ENCODE measurements around the gene NR1D1. TPM values are rescaled to one million over a fixed set of nuclear protein-coding genes. Genes with fewer than 3 reads are reported as not detected.

Gene NR1D1
- total and polyA plus RNA-seq, 2 of the 8 experiments (the other 6 are each of a cell fraction or from before 2014, with no cell fraction given), result 1.5 to 4.6 TPM

DNA sequence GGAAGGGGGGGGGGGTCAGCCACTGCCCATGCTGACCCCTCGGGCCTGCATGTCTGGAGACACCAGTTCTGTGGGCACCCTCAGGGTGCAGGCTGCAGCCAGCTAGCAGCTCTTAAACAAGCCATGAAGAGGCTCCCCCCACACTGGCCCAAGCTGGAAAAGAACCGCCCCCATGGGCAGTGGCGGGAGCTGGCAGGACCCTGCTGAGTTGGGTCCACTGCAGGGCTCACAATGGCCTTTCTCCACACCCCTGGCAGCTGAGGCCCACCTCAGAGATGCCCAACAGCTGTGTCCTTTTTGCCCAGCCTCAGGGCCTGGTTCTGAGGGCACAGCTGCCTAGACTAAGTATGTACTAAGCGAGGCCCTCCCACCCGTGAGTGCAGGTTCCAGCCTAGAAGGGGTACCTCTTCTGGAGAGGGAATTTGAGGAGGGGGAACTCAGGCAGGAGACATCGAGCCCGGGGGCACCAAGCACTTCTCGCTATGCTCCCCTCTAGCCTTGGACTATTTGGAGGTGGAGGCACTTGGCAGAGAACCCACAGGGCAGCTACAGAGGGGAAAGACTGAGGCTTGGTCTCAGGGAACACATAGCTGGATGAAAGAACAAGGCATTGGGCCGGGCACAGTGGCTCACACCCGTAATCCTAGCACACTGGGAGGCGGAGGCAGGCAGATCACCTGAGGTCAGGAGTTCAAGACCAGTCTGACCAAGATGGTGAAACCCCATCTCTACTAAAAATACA, 34.4 kb downstream of the NR1D1 start:
- no peak overlapping the region for H2BK20ac ChIP-seq (ENCODE audit: low read length)
- no peak overlapping the region for H2BK12ac ChIP-seq (ENCODE audit: low read depth, low read length)
- peak overlapping the region in 1 of 4 experiments; percentile 18; a peak in 2 of 8 replicates for H3K4me3 ChIP-seq (ENCODE audit: extremely low read depth in 1 of 4, insufficient read depth in 2 of 4, low read depth in 3 of 4, low read length in 4 of 4)
- no peak overlapping the region for H3K23ac ChIP-seq (ENCODE audit: insufficient read length)
- H3K4ac ChIP-seq (replicated peaks; ENCODE audit: insufficient read length, low read depth, low read length), result no peak overlapping the region
- no peak overlapping the region for H4K8ac ChIP-seq (ENCODE audit: extremely low read depth, insufficient read depth, low read length)
- H3K9me3 ChIP-seq (ENCODE audit: insufficient read depth in 2 of 2, low read depth in 1 of 2, low read length in 1 of 2), result no peaks in the 10 kb centered on the region
- WGBS, 2 experiments (ENCODE audit: extremely low coverage in 1 of 2, insufficient coverage in 1 of 2, insufficient read length in 1 of 2, insufficient replicate concordance in 2 of 2, low coverage in 1 of 2, low lambda C conversion rate in 2 of 2, missing lambda C conversion rate in 1 of 2), result 70% methylated on average over 10 of the region's 11 CpGs; no CpG with 5 or more reads in 1 of the 2 experiments
- H3K36me3 ChIP-seq (ENCODE audit: control insufficient read depth in 2 of 4, insufficient read depth in 4 of 4, low read length in 3 of 4), result no peaks in the 10 kb centered on the region
- no peak for DNase-seq (ENCODE audit: low read depth in 1 of 2, low spot score in 2 of 2)
- H3K4me1 ChIP-seq (replicated peaks in 1 of 4; ENCODE audit: control insufficient read depth in 3 of 4, insufficient read depth in 4 of 4, low read length in 3 of 4), result peaks cover 30 to 72% (median 51%) of the 10 kb centered on the region in 4 experiments
- H2BK120ac ChIP-seq (replicated peaks; ENCODE audit: low read depth, low read length), result no peak overlapping the region
- H4K20me1 ChIP-seq (replicated peaks in 1 of 2; ENCODE audit: control insufficient read depth in 1 of 2, insufficient read depth in 2 of 2, low read length in 2 of 2), result peaks cover 0 to 9% of the 10 kb centered on the region in 2 experiments
- H3K23me2 ChIP-seq (ENCODE audit: low read depth, low read length), result peaks cover 10% of the 10 kb centered on the region
- peak overlapping the region; percentile 52 for H4K91ac ChIP-seq (replicated peaks; ENCODE audit: insufficient read length, low read length)
- peak overlapping the region; percentile 13 for H3K56ac ChIP-seq (replicated peaks; ENCODE audit: insufficient read length, low read depth, low read length)
- FAIRE-seq, result no peak
- H3K14ac ChIP-seq (ENCODE audit: insufficient read length), result no peak overlapping the region
- H3K27me3 ChIP-seq (replicated peaks in 1 of 4; ENCODE audit: control insufficient read depth in 3 of 4, extremely low read depth in 1 of 4, insufficient read depth in 3 of 4, low read length in 3 of 4), result peaks cover 0 to 15% (median 10%) of the 10 kb centered on the region in 4 experiments; a peak in 6 of 7 replicates
- H3K18ac ChIP-seq (ENCODE audit: extremely low read depth, low read length), result no peak overlapping the region; the same call in 1 of the 2 replicates
- H3K79me2 ChIP-seq (ENCODE audit: control insufficient read depth in 1 of 2, insufficient read depth in 2 of 2, low read length in 2 of 2), result no peaks in the 10 kb centered on the region
- ChIA-PET POLR2A (ENCODE audit: partially characterized antibody) (interaction anchor here (0.6 to 5.8 kb wide), 20 partner anchors 9 to 581 kb away, joined by 3 to 64 read pairs (median 4); partner anchors contain the start of genes CASC3, MED24, MSL1 and NR1D1), CTCF (ENCODE audit: partially characterized antibody) (interaction anchor here (0.6 to 38.4 kb wide), 17 partner anchors 9 to 152 kb away, joined by 3 to 876 read pairs (median 4); partner anchors contain the start of genes CSF3 and NR1D1)
- no peak overlapping the region for H2AK5ac ChIP-seq (ENCODE audit: low read depth, low read length)
- no peak overlapping the region for H3K9ac ChIP-seq (replicated peaks in 1 of 4; ENCODE audit: extremely low read depth in 1 of 4, low read depth in 3 of 4, low read length in 3 of 4)
- H2BK15ac ChIP-seq (ENCODE audit: low read length), result 0 out of 2 replicates have a peak overlapping the region, but pooled peaks have one; percentile 29
- no peak overlapping the region for H2AFZ ChIP-seq (ENCODE audit: low read length)
- H3K79me1 ChIP-seq (ENCODE audit: low read depth, low read length), result peaks cover 10% of the 10 kb centered on the region; the same call in 1 of the 2 replicates
- no peak overlapping the region for H3K27ac ChIP-seq (ENCODE audit: low read depth, low read length)
- H2BK5ac ChIP-seq (ENCODE audit: low read depth, low read length), result no peak overlapping the region
- H4K5ac ChIP-seq (ENCODE audit: insufficient read length, low read depth, low read length), result no peak overlapping the region
- H3K4me2 ChIP-seq (ENCODE audit: insufficient read depth in 1 of 2, low read depth in 2 of 2, low read length in 2 of 2), result peak overlapping the region; percentile 34 to 75; a peak in 3 of 4 replicates

Measured in H1 (cell line).